ENCODE measurements around the gene ASCC3.

GRCh38 chr6:100818066-100818465 lies 63.1 kb downstream of the ASCC3 start:
- no peak for TF ChIP-seq SUZ12 (IDR thresholded peaks at IDR 0.05)
- no peak for TF ChIP-seq ELF4 (IDR thresholded peaks at IDR 0.05)
- TF ChIP-seq SP1 (IDR thresholded peaks at IDR 0.05) = no peak
- TF ChIP-seq HDGF (IDR thresholded peaks at IDR 0.05; ENCODE audit: borderline replicate concordance) = no peak
- TF ChIP-seq BHLHE40 (IDR thresholded peaks at IDR 0.05; ENCODE audit: borderline replicate concordance) = no peak
- no peak for TF ChIP-seq FOXA1 (IDR thresholded peaks at IDR 0.05)
- TF ChIP-seq ZNF384 (IDR thresholded peaks at IDR 0.05) = no peak
- TF ChIP-seq CTBP1 (IDR thresholded peaks at IDR 0.05; ENCODE audit: borderline replicate concordance) = no peak
- TF ChIP-seq FOXM1 (IDR thresholded peaks at IDR 0.05; ENCODE audit: borderline replicate concordance) = no peak
- TF ChIP-seq ARNT (IDR thresholded peaks at IDR 0.05) = no peak
- no peak for TF ChIP-seq LEF1 (IDR thresholded peaks at IDR 0.05; ENCODE audit: borderline replicate concordance)
- no peak for TF ChIP-seq L3MBTL2 (conservative IDR thresholded peaks at IDR 0.05)

All from HEK293T (cell line).